Fibroblast of pulmonary artery (primary cell): ENCODE results near the gene ZNF135.

Experiments used
- DNase-seq: peaks from one replicate; pipeline ENCODE4 v3.0.0-alpha.2; 2010; ENCODE audit warnings: low read depth
- H3K4me3 ChIP-seq: replicated peaks from 2 replicates; pipeline ENCODE4 v1.5.1; 2011; ENCODE audit warnings: low read depth, mild to moderate bottlenecking, control low read depth, low read length, moderate library complexity
- CTCF ChIP-seq: IDR thresholded peaks from 2 replicates; pipeline ENCODE4 v1.5.1; 2011; ENCODE audit warnings: mild to moderate bottlenecking, control low read depth, low read length, inconsistent platforms; ENCODE audit errors: missing control alignments

ZNF135 gene

GRCh38 chr19:58021541-58022282, 37.4 kb upstream of the ZNF135 start:
- peak; percentile 50 for DNase-seq
- H3K4me3 ChIP-seq: no peak overlapping the region
- TF ChIP-seq CTCF: peak; percentile 22

- DNase-seq: no peak
- no peak overlapping the region for H3K4me3 ChIP-seq
- TF ChIP-seq CTCF: no peak
Measured at GRCh38 chr19:58022283-58022660, 36.8 kb upstream of the ZNF135 start.

- H3K4me3 ChIP-seq: no peak overlapping the region
- DNase-seq: no peak
- TF ChIP-seq CTCF: no peak
Measured at GRCh38 chr19:58024661-58025060, 34.4 kb upstream of the ZNF135 start.

- H3K4me3 ChIP-seq: peak within 1 kb of the TSS; percentile 10
- no peak for TF ChIP-seq CTCF
- peak; percentile 49 for DNase-seq
Measured at GRCh38 chr19:58033741-58034476, 25.2 kb upstream of the ZNF135 start, which contains the start of gene ZSCAN1. Gene ZSCAN1, plus strand, starts transcription at chr19:58034025. Its CDS starts 3,812 bp downstream, at chr19:58037837.

GRCh38 chr19:58034477-58034793, 24.6 kb upstream of the ZNF135 start:
- no peak for TF ChIP-seq CTCF
- no peak for DNase-seq
- H3K4me3 ChIP-seq: no peak overlapping the region

GRCh38 chr19:58035863-58036262, 23.2 kb upstream of the ZNF135 start:
- no peak for DNase-seq
- TF ChIP-seq CTCF: no peak

More at GRCh38 chr19:58035863-58036262, 23.2 kb upstream of the ZNF135 start:
- H3K4me3 ChIP-seq: no peak overlapping the region
